OCI-LY1 (cell line): Measurements from ENCODE around the gene PSG6.

Experiments
- EZH2 ChIP-seq: fragments of 200-600 bp; sonication (generic), shearing (Covaris generic); IDR thresholded peaks from 2 replicates; pipeline ENCODE4 v1.8.0; 2017; ENCODE audit warnings: borderline replicate concordance, mixed run types, mild to moderate bottlenecking, antibody characterized with exemption, low read length, moderate library complexity, mixed read lengths
- TF ChIP-seq, protein P1 (sequence below): fragments of 200-600 bp; sonication (generic), shearing (Covaris generic); IDR thresholded peaks from 2 replicates; pipeline ENCODE4 v1.5.1; 2017; ENCODE audit warnings: mild to moderate bottlenecking, antibody characterized with exemption, low read length, moderate library complexity, mixed read lengths

- TF ChIP-seq, protein P1, sequence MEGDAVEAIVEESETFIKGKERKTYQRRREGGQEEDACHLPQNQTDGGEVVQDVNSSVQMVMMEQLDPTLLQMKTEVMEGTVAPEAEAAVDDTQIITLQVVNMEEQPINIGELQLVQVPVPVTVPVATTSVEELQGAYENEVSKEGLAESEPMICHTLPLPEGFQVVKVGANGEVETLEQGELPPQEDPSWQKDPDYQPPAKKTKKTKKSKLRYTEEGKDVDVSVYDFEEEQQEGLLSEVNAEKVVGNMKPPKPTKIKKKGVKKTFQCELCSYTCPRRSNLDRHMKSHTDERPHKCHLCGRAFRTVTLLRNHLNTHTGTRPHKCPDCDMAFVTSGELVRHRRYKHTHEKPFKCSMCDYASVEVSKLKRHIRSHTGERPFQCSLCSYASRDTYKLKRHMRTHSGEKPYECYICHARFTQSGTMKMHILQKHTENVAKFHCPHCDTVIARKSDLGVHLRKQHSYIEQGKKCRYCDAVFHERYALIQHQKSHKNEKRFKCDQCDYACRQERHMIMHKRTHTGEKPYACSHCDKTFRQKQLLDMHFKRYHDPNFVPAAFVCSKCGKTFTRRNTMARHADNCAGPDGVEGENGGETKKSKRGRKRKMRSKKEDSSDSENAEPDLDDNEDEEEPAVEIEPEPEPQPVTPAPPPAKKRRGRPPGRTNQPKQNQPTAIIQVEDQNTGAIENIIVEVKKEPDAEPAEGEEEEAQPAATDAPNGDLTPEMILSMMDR, result peak; percentile 41; the same call in 1 of the 2 replicates
- TF ChIP-seq EZH2, result no peak
Observed at GRCh38 chr19:42857544-42857867, 60.2 kb downstream of the PSG6 start.
